ENCODE results near the gene GOLGA2.

GRCh38 chr9:128317629-128318028 lies 41.8 kb upstream of the GOLGA2 start:
- no peak for TF ChIP-seq ESRRA (CRISPR knock-in tag; IDR thresholded peaks at IDR 0.05; ENCODE audit: low read depth)
- TF ChIP-seq ZXDC (CRISPR knock-in tag; IDR thresholded peaks at IDR 0.05) = no peak

Data from HepG2 (cell line).